ENCODE data around the gene IMMP2L. TPM values are rescaled to one million over a fixed set of nuclear protein-coding genes. Genes with fewer than 3 reads are reported as not detected.

The IMMP2L gene
- total RNA-seq, 1 donor from 2014 or later: 19.0 TPM

DNA sequence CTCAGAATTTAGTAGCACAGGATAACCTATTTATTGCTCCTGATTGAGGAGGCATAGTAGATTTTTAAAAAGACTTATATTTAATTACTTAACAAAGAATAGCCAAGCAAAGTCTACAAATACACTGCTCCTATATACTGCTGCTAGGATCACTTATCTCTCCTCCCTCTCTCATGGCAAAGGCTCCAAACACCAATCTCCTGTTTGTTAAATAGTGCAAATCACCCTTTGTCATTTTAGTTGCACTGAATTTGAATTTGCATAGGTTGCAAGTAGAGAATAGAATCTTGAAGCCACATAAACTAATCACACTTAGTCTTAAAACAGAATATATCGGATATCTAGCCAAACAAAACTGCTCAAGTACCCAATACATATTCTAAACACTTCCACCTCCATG lies 690.4 kb downstream of the IMMP2L start:
- no peak for TF ChIP-seq CTCF (IDR thresholded peaks at IDR 0.05; ENCODE audit: insufficient read depth, low read length, severe bottlenecking)
- Histone ChIP-seq H3K27me3 (ENCODE audit: control insufficient read depth, insufficient read depth, low read length) (no peaks in the 10 kb centered on the region), H3K4me3 (ENCODE audit: low read depth, low read length) (no peak overlapping the region), H3K36me3 (ENCODE audit: control insufficient read depth, insufficient read depth, low read length) (no peaks in the 10 kb centered on the region)
- DNase-seq (ENCODE audit: low read depth) (no peak), FAIRE-seq (no peak)

- no peak for DNase-seq (ENCODE audit: low read depth)
- TF ChIP-seq CTCF (IDR thresholded peaks at IDR 0.05; ENCODE audit: insufficient read depth, low read length, severe bottlenecking): no peak
- no peak for FAIRE-seq
- Histone ChIP-seq H3K27me3 (ENCODE audit: control insufficient read depth, insufficient read depth, low read length) (no peaks in the 10 kb centered on the region), H3K4me3 (ENCODE audit: low read depth, low read length) (no peak overlapping the region), H3K36me3 (ENCODE audit: control insufficient read depth, insufficient read depth, low read length) (no peaks in the 10 kb centered on the region)
Observed at GRCh38 chr7:110870926-110871325, 691.4 kb downstream of the IMMP2L start.

GRCh38 chr7:110868458-110868857 lies 693.8 kb downstream of the IMMP2L start:
- H3K36me3 ChIP-seq (ENCODE audit: control insufficient read depth, insufficient read depth, low read length): no peaks in the 10 kb centered on the region
- FAIRE-seq: no peak

DNA sequence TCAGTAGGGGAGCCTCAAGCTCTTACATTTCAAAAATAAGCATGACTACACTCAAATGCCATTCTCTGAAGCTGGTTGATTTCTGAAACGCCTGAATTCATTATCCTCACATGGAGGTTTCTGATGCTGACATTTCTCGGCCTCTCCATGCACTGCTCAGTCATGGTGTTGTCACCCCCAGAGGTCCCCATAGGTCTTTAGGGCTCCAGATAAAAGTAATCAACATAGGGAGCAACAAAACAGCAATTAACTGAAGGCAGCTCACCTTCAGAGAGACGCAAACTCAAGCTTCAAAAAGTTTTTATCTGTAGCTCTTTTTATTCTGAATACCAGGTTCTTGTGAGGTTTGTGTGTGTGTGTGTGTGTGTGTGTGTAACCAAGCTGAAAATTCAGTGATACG lies 694.5 kb downstream of the IMMP2L start:
- no peak for TF ChIP-seq CTCF (IDR thresholded peaks at IDR 0.05; ENCODE audit: insufficient read depth, low read length, severe bottlenecking)
- H3K27me3 ChIP-seq (ENCODE audit: control insufficient read depth, insufficient read depth, low read length): no peaks in the 10 kb centered on the region
- no peak for FAIRE-seq
- H3K36me3 ChIP-seq (ENCODE audit: control insufficient read depth, insufficient read depth, low read length): no peaks in the 10 kb centered on the region
- no peak overlapping the region for H3K4me3 ChIP-seq (ENCODE audit: low read depth, low read length)
- DNase-seq (ENCODE audit: low read depth): no peak

More at GRCh38 chr7:110868458-110868857, 693.8 kb downstream of the IMMP2L start:
- Histone ChIP-seq H3K4me3 (ENCODE audit: low read depth, low read length) (no peak overlapping the region), H3K27me3 (ENCODE audit: control insufficient read depth, insufficient read depth, low read length) (no peaks in the 10 kb centered on the region)
- no peak for TF ChIP-seq CTCF (IDR thresholded peaks at IDR 0.05; ENCODE audit: insufficient read depth, low read length, severe bottlenecking)
- DNase-seq (ENCODE audit: low read depth): no peak

- FAIRE-seq (no peak), DNase-seq (ENCODE audit: low read depth) (no peak)
- Histone ChIP-seq H3K4me3 (ENCODE audit: low read depth, low read length) (no peak overlapping the region), H3K27me3 (ENCODE audit: control insufficient read depth, insufficient read depth, low read length) (no peaks in the 10 kb centered on the region), H3K36me3 (ENCODE audit: control insufficient read depth, insufficient read depth, low read length) (no peaks in the 10 kb centered on the region)
- TF ChIP-seq CTCF (IDR thresholded peaks at IDR 0.05; ENCODE audit: insufficient read depth, low read length, severe bottlenecking): no peak
Observed at GRCh38 chr7:110863258-110863657, 699.0 kb downstream of the IMMP2L start.

- H3K27me3 ChIP-seq (ENCODE audit: control insufficient read depth, insufficient read depth, low read length): no peaks in the 10 kb centered on the region
- no peaks in the 10 kb centered on the region for H3K36me3 ChIP-seq (ENCODE audit: control insufficient read depth, insufficient read depth, low read length)
- TF ChIP-seq CTCF (IDR thresholded peaks at IDR 0.05; ENCODE audit: insufficient read depth, low read length, severe bottlenecking): no peak
- H3K4me3 ChIP-seq (ENCODE audit: low read depth, low read length): no peak overlapping the region
- DNase-seq (ENCODE audit: low read depth) (no peak), FAIRE-seq (no peak)
Observed at GRCh38 chr7:110861163-110861562, 701.1 kb downstream of the IMMP2L start.
